Calu3 (cell line): ENCODE results near the gene WASF1. TPM values are rescaled to one million over a fixed set of nuclear protein-coding genes. Genes with fewer than 3 reads are reported as not detected.
"Not testable (repeated sequence)": the region's sequence is repeated elsewhere in the genome, so short reads cannot be mapped to it uniquely, and the experiment has no call there.

ENCODE experiments used
- BruUV-seq: library from RNA; stranded (reverse); fragments of 400-500 nt; replicated peaks from 2 replicates; lab custom pipeline; 2021; lab: Mats Ljungman, UMichigan
- CTCF ChIA-PET: fragments of 300-600 bp; sonication (Branson Sonifier 250); formaldehyde crosslinking; loops from one replicate; lab custom pipeline; 2022; ENCODE audit warnings: antibody characterized with exemption; lab: Charles Lee
- DNase-seq: peaks from one replicate; pipeline ENCODE4 v3.0.0; 2022
- H3K27ac Mint-ChIP-seq: one replicate; pipeline ENCODE4 v1.8.0; 2022; ENCODE audit warnings: mixed read lengths; ENCODE audit not compliant: unreplicated experiment
- H3K27me3 Mint-ChIP-seq: one replicate; pipeline ENCODE4 v1.8.0; 2022; ENCODE audit warnings: mixed read lengths; ENCODE audit not compliant: unreplicated experiment
- H3K36me3 Mint-ChIP-seq: one replicate; pipeline ENCODE4 v1.8.0; 2022; ENCODE audit warnings: mild to moderate bottlenecking, moderate library complexity, mixed read lengths; ENCODE audit not compliant: insufficient read depth, unreplicated experiment
- H3K4me1 Mint-ChIP-seq: one replicate; pipeline ENCODE4 v1.8.0; 2022; ENCODE audit warnings: mild to moderate bottlenecking, low read depth, mixed read lengths; ENCODE audit not compliant: unreplicated experiment
- H3K4me3 Mint-ChIP-seq: one replicate; pipeline ENCODE4 v1.8.0; 2022; ENCODE audit warnings: mild to moderate bottlenecking, low read depth, moderate library complexity, mixed read lengths; ENCODE audit not compliant: unreplicated experiment
- H3K9me3 Mint-ChIP-seq: one replicate; pipeline ENCODE4 v1.8.0; 2022; ENCODE audit warnings: low read depth, mixed read lengths; ENCODE audit not compliant: unreplicated experiment
- intact Hi-C: fragments of 100-400 bp; cut with micrococcal nuclease; formaldehyde crosslinking; loops from one replicate; pipeline ENCODE4 v1.10.0; 2022; ENCODE audit not compliant: unreplicated experiment
- total RNA-seq: library from RNA; stranded (reverse); gene quantifications from 2 replicates; pipeline ENCODE4 v1.2.3, GENCODE V29; 2022
- TF ChIP-seq, protein P1 (sequence below): fragments of 200-600 bp; IDR thresholded peaks from one replicate; pipeline ENCODE4 v1.8.0; 2022; ENCODE audit warnings: antibody characterized with exemption; ENCODE audit not compliant: unreplicated experiment

The WASF1 gene
- total RNA-seq, 1 experiment from 2014 or later: 12.7 TPM

DNA sequence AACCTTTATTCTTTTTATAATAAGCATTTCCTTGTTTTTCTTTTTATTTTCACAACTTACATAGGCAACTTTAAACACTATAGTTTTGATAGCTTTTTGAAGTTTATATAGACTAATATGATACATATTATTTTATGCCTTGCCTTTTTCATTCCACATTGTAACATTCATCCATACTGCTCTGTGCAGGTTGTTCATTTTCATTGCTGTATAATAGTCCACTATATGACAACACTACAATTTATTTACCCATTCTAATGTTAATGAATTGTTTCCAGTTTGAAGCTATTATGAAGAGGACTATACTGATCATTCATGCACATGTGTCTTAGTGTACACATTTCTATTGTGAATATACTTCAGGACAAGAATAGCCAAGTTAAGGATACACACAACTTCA, 49.1 kb downstream of the WASF1 start:
- BruUV-seq: no TSS peak
- CTCF ChIA-PET: no interaction called here
- Mint-ChIP-seq H3K27ac (no peak overlapping the region), H3K27me3 (no peaks in the 10 kb centered on the region), H3K36me3 (no peaks in the 10 kb centered on the region), H3K4me3 (no peak overlapping the region), H3K9me3 (peaks cover 3% of the 10 kb centered on the region), H3K4me1 (no peaks in the 10 kb centered on the region)
- TF ChIP-seq, protein P1, sequence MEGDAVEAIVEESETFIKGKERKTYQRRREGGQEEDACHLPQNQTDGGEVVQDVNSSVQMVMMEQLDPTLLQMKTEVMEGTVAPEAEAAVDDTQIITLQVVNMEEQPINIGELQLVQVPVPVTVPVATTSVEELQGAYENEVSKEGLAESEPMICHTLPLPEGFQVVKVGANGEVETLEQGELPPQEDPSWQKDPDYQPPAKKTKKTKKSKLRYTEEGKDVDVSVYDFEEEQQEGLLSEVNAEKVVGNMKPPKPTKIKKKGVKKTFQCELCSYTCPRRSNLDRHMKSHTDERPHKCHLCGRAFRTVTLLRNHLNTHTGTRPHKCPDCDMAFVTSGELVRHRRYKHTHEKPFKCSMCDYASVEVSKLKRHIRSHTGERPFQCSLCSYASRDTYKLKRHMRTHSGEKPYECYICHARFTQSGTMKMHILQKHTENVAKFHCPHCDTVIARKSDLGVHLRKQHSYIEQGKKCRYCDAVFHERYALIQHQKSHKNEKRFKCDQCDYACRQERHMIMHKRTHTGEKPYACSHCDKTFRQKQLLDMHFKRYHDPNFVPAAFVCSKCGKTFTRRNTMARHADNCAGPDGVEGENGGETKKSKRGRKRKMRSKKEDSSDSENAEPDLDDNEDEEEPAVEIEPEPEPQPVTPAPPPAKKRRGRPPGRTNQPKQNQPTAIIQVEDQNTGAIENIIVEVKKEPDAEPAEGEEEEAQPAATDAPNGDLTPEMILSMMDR: no peak
- no peak for DNase-seq
- intact Hi-C loops: no loop called here

DNA sequence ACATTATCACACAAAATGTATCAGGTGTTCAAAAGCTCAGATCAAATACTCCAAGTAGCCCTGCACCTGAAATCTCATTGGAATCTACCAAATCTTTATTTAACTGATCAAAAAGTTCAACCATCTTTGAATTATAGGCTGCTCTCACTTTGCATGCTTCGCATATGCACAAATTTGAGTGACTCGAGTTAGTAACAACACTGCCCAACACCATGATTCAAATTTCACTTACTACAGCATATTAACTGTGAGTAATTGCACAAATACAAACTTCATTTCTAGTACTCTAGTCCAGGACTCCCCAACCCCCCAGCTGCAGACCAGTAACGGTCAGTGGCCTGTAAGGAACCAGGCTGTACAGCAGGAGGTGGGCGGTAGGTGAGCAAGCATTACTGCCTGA, 51.1 kb downstream of the WASF1 start:
- H3K4me3 Mint-ChIP-seq: no peak overlapping the region
- DNase-seq: no peak
- no peaks in the 10 kb centered on the region for H3K36me3 Mint-ChIP-seq
- no peak overlapping the region for H3K27ac Mint-ChIP-seq
- BruUV-seq: no TSS peak
- H3K9me3 Mint-ChIP-seq: no peaks in the 10 kb centered on the region
- TF ChIP-seq, protein P1: no peak
- CTCF ChIA-PET: no interaction called here
- no peaks in the 10 kb centered on the region for H3K4me1 Mint-ChIP-seq
- H3K27me3 Mint-ChIP-seq: no peaks in the 10 kb centered on the region
- intact Hi-C loops: no loop called here

DNA sequence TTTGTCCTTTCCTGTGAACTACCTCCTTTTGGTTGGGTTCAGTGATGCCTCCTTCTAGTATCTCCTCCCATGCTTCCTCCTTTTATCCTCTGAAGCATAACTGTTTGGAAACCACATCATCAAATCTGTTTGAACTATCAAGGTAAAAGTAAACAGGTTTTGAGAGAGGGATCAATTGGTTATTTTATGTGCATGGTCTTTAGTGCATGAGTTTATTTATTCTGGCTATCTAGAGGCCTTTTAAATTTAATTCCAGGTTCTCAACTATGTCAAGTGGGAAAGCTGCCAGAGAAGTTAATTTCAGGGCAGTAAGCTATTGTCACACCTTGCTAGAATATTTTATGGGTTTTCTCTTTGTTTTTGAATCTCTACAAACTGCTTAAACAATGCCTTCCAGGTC, 54.1 kb downstream of the WASF1 start:
- TF ChIP-seq, protein P1: no peak
- Mint-ChIP-seq H3K27ac (no peak overlapping the region), H3K9me3 (no peaks in the 10 kb centered on the region), H3K36me3 (no peaks in the 10 kb centered on the region), H3K4me1 (no peaks in the 10 kb centered on the region), H3K4me3 (no peak overlapping the region), H3K27me3 (no peaks in the 10 kb centered on the region)
- BruUV-seq: no TSS peak
- no peak for DNase-seq
- intact Hi-C loops: no loop called here
- CTCF ChIA-PET: no interaction called here

- BruUV-seq, H3K9me3 Mint-ChIP-seq, CTCF ChIA-PET, H3K27me3 Mint-ChIP-seq, H3K36me3 Mint-ChIP-seq, H3K4me1 Mint-ChIP-seq, intact Hi-C loops, H3K4me3 Mint-ChIP-seq, DNase-seq, H3K27ac Mint-ChIP-seq: not testable (repeated sequence)
Measured at GRCh38 chr6:110121655-110122054, 57.8 kb downstream of the WASF1 start.

DNA sequence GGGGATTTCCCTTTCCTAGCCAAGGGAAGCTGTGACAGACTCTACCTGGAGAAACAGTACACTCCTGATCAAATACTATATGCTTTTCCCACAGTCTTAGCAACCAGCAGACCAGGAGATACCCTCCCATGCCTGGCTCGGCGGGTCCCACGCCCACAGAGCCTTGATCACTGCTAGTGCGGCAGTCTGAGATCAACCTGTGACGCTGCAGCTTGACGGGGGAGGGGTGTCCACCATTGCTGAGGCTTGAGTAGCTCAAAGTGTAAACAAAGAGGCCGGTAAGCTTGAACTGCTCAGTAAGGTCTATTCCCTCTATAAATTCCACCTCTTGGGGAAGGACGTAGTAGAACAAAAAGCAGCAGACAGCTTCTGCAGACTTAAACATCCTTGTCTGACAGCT, 63.2 kb downstream of the WASF1 start:
- BruUV-seq: no TSS peak
- Mint-ChIP-seq H3K27ac (no peak overlapping the region), H3K4me1 (peaks cover 8% of the 10 kb centered on the region), H3K4me3 (no peak overlapping the region), H3K27me3 (no peaks in the 10 kb centered on the region), H3K9me3 (peaks cover 4% of the 10 kb centered on the region), H3K36me3 (no peaks in the 10 kb centered on the region)
- TF ChIP-seq, protein P1: no peak
- CTCF ChIA-PET: interaction anchor here (0.7 kb wide), 1 partner anchor 490 kb away, joined by 3 read pairs; no protein-coding TSS in a partner anchor
- peak; percentile 8 for DNase-seq
- intact Hi-C loops: no loop called here
